NCI-H1105 (cell line): ENCODE data around the gene DCUN1D2.

ENCODE experiments used
- DNase-seq: peaks from one replicate; lab custom pipeline; 2025; lab: John Stamatoyannopoulos, UW

The DCUN1D2 gene

DNA sequence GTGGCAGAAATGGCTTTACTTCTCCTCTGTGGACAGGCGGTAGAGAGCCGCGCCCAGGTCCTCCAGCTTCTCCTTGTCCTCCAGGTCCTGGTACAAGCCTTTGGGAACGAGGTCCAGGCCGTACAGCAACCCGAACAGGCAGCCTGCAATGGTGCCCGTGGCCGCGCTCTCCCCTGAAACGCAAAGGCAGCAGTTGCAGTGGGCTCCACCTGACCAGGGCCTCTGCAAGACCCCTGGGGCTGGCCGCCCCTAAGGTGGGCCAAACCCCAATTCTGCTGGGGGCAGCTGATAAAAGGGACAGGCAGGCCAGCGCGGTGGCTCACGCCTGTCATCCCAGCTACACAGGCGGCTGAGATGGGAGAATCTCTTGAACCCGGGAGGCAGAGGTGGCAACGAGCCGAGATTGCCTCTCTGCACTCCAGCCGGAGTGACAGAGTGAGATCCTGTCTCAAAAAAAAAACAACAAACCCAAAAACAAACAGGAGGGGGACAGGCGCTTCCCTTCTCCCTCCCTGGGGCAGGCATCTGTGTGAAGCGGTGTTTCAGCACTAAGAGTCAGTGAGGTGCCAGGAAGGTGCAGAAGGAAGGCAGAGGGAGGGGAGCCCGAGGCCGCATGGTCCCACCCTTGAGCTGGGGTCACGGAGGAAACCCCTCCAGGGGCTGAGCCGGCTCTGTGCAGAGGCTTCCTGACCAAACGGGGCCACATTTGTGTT is 67.5 kb downstream of the DCUN1D2 start:
- no peak for DNase-seq

DNA sequence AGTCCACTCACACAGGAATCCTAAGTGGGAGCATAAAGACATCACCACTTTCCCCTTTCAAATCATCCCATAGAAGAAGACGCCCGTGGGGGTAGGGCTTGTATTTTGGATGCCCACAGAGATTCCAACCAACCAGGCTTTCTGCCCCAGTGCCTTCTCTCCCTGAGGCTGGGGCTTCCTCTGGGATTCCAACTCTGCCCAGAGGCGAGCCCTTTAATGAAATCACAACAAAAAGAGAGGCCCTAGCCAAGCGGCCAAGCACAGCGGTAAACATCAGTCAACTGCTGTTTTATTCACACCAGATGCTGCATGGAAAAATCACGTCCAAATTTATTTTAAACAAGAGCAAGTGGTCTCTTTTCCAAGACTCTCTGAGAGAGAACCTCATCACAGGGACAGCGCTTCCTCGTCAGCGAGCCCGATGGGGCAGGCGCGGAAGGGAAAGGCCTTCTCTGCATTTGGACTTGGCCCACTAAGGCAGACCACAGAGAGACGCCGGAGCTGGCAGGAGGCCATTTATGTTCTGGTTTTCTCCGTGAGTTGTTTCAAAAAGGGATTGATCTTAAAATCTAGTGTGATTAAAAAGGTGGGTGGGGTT is 68.7 kb downstream of the DCUN1D2 start:
- DNase-seq, result no peak

DNA sequence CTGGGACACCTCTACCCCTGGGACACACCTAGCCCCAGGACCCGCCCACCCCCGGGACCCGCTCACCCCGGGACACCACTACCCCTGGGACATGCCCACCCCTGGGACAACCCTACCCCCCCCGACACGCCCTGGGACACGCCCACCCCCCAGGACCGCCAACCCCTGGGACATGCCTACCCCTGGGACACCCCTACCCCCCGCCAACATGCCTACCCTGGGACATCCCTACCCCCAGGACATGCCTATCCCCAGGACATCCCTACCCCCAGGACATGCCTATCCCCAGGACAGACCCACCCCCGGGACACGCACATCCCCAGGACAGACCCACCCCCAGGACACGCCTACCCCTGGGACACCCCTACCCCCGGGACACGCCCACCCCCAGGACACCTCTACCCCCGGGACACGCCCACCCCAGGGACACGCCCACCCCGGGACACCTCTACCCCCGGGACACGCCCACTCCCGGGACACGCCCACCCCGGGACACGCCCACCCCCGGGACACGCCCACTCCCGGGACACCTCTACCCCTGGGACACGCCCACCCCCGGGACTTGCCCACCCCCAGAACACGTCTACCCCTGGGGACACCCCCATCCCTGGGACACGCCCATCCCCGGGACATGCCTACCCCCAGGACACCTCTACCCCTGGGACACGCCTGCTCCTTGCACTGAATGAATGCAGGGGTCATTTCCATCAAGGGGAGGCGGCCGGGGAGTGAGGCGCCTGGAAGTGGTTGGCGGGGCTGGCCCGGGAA is 69.5 kb downstream of the DCUN1D2 start:
- DNase-seq, result no peak

DNA sequence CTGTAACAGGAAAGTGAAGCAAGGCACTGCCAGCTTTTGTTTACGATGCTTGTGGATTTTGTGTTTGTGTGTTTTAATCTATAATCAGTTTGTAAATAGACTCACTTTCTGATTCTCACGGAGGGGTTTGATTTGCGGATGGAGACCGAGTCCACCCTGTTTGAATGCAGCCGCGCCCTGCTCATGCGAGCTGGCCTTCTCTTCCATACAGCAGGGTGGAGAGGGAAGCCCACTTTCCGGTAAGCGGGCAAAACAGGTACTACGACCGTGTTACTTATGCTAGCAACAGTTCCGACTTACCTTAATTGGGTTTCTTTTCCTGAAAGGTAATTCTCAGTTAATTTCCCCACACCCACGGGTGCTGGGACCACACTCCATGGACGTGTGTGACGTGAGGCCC is 70.3 kb downstream of the DCUN1D2 start:
- no peak for DNase-seq

DNA sequence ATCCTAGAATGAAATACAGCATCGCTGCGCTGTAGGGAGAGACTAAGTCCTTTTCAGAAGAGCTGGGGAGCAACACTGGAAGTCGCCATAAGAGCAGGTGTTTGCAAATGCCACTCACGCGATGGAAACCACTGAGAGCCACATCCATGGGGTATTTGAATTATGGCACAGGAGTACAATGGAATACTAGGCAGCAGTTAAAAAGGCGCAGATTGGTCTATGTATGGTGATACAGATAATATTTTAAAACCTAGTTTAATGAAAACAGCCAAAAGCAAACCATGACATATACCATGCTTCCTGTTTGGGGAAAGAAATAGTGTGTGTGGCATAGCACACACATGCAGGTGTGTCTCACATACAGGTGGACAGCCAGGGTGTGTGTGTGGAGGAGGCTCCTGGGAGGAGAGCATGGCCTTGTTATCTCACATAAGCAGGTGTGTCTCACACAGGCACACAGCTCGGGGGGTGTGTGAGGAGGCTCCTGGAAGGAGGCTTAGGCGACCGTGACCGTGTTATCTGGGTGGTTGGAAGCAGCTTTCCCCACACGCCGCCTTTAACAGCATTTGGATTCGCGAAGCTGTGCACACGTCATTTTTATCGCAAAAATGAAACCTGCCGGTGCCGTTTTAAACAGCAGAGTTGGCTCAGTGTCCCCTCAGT is 70.8 kb downstream of the DCUN1D2 start:
- DNase-seq, result no peak

DNA sequence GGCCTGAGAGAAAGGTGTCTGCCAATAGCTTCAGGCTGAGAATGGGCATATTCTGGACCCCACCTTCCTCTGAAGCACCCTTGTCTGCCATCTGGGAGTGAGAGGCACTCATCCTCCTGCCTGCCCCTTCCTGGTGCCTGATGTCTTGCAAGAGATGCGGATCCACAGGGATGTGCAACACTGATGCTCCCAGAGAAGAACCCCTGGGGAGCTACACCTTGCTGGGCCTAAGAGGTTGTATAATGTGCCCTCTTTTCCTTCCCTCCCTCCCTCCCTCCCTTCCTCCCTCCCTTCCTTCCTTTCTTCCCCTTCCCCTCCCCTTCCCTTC is 71.8 kb downstream of the DCUN1D2 start:
- no peak for DNase-seq

DNA sequence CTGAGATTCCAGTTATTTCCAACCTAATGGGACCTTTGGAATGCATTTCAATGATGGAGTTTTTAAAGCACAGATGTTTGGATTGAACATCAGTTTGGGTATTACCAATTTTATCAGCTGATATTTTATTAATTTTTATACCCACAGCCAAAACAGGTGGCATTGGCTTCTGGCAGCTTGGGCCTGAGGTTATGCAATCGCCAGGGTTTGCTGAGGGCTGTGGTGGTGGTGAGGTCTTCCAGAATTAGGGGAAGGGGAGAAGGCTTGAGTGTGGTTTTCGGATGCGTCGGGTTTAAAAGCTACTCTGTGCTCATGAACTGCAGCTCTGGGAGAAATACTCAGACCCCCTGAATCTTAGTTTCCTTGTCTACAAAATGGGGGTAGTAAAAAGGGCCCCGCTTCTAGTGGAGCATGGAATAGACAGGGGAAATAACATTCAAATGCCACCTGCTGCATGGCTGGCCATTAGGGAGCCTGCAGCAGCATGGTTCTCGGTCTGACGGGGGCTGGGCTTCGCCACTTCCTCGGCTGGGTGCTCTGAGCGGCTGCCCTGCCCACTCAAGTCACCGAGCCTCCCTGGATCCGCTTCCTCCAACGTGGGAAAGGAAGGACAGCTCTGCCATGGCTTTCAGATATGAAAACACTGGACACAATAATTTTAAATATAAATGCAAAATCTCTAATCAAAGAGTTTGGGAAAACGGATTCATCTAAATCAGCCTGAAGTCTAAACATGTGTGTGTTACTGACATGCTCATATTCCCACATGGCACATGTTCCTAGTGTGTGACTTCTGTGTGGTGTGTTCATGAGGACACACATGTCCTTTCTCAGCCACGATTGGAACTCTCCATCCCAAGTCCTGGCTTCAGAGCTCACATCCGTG is 72.4 kb downstream of the DCUN1D2 start:
- no peak for DNase-seq

DNA sequence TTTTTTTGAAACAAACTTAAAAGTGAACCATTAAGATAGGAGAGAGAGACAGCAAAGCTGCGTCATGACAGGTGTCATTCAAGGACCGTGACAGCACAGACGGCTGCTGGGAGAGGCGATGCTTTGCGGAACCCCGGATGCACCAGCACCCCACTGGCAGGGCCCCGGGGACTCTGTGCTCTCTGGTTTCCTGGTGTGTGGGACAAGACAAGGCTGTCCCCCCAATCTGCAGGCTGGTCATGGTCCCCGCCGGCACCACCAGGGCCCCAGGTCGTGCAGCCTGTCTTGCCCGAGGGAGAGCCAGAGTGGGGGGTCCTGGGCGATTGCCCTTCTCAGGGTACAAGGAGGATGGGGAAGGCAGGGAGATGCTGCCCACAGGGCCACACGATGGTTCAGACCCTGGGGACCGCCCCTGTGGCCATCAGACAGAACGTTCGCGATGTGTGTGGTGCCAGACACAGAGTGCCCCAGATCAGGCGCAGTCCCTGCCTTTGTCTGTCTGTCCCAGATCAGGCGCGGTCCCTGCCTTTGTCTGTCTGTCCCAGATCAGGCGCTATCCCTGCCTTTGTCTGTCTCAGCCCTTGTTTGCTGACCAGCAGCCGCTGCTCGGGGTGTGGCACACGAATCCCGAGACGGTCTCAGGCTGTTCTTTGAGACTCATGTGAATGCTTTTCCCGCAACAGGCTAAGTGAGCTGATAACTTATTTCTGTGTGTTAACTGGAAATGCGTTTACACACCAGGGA is 73.3 kb downstream of the DCUN1D2 start:
- no peak for DNase-seq

DNA sequence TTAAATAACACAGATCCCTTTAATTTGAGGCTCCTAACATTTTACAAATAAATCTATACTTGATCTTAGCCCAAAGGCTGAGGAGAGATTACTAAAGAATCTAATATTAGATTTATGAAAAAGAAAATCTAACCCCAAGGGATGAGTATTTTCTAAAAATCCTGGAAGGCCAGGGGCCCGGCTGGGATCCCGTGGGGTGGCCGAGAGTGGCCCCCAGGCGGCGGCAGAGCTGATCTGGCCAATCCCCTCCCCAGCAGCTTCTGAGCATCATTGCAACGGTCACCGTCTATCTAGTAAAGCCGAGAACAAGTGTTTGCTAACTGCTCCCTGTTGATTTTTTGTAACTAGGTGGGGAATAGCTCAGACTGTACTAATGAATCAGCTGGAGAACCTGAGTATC is 74.7 kb downstream of the DCUN1D2 start:
- no peak for DNase-seq

DNA sequence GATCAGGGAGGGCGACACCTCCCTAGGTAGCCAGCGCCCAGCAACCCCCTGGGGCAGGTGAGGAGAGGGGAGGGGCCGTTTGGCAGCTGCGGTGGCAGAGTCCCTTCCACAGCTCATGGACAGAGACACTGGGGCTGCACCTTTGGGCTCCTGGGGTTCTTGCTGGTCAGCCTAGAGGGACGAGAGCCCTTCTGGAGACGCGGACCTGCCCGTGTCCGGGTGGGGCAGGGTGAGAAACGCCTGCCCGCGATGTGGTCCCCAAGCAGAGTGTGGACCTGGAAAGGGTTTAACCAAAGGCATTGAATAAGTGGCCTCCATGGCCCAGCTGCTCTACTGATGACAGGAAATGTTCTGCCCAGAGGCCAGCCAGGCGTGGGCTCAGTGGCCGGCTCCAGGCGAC is 75.5 kb downstream of the DCUN1D2 start:
- DNase-seq, result no peak

DNA sequence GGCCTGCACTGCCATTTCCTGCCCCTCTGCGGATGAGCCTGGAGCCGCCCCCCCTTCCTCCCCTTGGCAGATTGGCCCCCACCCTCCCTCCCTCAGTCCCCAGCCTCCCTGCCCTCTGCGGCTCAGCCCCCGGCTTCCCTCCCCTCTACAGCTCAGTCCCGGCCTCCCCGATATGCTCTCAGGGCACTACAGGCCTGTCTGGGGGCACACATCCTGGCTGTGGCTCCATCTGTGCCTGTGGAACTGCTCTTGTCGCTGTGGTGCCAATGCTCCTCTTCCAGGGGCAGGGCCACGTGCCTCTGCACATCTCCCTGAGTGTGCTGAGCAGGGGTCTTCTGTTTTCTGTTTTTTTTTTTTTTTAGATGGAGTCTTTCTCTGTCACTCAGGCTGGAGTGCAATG is 76.2 kb downstream of the DCUN1D2 start:
- DNase-seq, result no peak

DNA sequence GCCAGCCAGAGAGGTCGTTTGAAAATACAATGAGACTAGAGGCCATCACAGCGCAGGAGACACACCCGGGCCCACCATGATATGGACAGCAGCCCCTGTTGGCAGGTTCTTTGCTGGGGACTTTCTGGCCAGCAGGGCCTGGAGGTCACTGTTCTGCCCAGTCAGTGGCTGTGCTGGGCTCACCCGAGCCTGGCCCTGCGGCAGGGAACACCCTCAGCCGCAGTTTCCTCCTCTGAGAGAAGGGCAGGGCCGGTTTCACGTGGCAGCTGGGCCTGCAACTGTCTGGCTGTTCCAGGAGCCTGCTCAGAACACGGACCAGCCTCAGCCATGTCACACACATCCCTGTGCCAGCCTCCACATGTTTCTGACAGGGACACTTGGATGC is 76.6 kb downstream of the DCUN1D2 start:
- DNase-seq, result no peak

DNA sequence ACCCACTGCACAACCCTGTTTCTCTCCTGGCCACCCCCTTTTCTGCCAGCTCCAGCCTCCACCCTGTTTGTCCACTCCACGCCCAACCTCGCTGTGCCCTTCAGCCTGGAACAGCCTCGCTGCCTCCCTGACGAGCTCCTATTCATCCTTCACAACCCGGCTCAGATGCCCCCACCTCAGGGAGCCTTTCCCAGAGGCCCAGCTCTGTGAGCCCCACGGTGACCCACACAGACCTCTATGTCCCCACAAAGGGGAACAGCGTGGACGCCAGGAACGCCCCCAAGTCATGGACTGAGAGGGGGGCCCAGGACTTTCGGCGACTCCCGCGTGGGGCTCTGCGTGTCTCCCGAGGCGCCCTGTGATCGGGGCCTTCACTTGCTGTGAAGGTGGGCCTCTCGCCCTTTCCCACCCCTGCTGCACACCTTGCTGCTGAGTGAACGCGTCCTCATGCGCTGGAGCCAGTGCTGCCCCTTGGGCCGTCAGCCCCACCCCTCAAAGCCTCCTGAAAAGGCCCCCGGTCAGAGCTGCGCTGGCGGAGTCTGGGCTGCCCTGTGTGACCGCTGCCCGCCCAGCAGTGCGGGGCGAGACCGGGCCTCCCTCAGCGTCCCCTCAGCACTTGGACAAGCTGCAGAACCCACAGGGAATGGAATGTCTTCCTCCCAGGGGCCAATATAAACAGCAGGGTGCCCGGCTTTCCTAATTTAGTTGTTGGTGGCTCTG is 77.2 kb downstream of the DCUN1D2 start:
- no peak for DNase-seq

DNA sequence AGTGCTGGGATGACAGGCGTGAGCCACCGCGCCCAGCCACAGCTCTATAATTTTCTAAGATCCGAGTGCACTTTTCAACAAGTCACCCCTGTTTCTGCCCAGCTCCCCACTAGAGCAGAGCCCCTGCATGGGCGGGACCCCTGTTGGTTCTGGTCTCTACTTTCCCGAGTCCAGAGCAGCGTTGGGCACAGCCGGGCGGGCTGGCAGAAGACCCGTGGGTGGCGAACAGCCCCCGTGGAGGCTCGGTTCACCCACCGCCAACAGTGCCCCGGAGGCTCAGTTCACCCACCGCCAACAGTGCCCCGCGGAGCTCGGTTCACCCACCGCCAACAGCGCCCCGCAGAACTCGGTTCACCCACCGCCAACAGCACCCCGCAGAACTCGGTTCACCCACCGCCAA is 78.1 kb downstream of the DCUN1D2 start:
- DNase-seq, result no peak

DNA sequence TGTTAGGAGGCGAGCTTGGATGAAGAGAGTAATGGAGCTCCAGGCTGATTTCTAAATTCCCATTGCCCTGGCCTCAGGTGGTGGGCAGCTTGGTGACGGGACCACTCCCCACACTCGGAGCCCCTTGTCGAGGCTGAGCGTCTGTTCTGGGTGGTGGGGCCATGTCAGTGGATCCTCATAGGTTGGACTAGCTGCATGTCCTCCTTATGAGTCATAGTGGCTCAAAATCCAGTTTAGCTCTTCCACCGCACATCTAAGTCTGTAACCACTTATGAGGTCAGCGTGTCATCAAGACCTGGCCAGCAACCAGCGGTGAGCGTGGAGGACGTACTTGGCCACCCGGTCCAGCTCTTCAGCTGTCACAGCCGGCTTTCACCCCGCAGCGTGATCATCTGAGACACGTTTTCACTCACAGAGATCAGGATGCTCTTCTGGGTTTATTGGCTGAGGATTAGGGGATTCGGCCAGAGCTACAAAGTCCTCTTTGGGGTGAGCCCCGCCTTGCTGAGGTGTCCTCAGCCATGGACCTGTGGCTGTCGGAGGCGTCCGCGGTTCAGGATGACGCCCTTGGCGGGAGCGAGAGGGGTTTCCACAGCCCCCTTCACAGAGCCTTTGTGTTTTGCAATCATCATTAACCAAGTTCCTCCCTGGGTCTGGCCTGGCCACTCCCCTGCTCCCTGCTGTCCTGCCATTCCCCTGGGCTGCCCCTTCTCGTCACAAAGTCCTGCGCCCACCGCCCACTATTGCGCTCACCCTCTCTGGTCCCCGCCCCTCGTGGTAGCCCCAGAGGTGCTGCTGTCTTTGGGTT is 79.1 kb downstream of the DCUN1D2 start:
- no peak for DNase-seq

DNA sequence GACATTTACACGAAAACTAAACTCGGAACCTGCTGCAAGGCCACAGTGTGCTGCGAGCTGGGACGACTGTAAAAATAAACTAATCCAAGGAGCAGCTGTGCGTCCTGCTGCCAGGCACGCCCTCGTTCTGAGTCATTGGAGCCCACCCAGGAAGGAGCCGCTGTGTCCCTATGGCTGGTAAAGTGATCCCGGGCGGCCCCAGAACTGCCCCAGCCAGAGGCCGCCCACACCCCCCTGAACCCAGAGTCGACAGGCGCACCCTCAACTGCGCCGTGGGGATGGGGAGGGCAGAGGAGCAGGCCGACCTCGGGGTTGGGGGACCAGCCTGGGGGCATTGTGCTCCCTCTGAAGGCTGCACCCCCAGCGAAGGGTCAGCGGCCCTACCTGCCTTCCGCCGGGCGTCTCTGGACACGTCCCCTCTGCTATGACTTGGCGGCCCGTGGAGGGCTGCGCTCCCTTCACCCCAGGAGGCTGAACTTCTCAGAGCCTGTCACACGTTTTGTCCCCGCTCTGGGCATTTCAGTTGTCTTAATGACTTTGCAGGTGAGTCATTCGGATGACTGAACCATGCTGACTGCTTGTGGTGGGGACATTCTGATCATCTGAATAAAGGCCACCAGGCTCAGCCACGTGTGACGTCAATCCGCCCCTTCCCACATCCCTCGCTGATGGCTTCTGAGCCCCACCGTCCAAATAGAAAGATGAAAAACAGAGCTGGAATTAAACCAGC is 79.9 kb downstream of the DCUN1D2 start:
- no peak for DNase-seq

DNA sequence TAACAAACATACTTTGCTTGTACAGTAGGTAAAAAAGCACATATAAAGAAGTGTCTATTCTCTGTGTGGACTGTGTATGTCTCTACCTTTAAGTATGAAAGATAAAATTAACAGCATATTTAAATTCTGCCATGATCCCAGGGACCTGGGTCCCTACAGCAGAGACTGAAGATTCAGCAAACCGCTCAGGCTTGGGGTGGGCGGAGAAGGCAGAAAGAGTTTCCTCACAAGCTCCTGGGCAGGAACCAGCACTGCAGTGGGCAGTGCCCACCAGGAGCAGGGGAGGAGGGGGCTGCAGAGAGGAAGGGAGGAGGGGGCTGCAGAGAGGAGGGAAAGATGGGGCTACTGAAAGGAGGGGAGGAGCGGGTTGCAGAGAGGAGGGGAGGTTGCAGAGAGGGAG is 81.9 kb downstream of the DCUN1D2 start:
- DNase-seq, result no peak

DNA sequence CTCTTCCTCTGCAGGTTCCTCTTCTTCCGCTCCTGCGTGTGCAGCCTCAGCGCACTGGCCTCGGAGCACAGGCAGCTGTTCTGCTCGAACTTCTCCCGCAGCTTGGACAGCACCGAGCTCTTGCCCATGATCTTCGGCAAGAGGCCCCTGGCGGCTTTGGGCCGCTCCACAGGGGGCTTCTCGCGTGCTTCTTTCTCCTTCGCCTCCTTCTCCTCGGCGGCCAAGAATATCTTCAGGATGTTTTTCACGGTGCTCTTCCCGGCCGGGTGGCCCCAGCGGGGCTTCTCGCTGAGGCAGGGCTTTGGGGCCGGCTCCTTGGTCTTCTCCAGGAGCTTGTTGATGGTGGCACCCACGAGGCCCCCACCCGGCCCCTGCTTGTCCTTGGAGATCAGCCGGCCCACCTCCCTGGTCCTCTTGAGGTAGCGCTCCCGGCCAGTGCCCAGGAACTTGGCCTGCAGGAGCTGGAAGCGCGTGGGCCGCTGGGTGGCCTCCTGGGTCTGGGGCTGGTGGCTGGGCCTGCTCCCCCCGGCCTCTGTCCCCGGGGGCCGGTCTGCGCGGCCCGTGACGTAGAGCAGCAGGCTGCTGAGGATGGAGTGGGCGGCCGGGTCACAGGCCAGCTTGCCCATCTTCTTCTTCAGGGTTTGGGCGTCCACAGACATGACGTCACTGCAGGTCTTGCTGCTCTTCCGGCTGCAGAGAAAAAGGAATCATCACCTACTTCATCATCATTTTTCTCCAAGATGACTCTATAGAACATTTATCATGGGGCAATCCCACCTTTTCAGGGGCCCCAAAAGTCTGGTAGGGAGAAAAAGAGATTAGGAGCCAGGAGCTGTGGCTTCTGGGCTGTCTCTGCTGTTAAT is 82.7 kb downstream of the DCUN1D2 start:
- no peak for DNase-seq
